CD4-positive, alpha-beta T cell treated with Interleukin-21 for 1 hour (primary cell): ENCODE measurements around the gene MAPRE2.

Source experiments
- DNase-seq: peaks from one replicate; pipeline ENCODE4 v3.0.0-alpha.2; 2020

Gene MAPRE2

GRCh38 chr18:35063875-35064690 lies 22.9 kb downstream of the MAPRE2 start:
- no peak for DNase-seq

- no peak for DNase-seq
These were observed 26.2 kb downstream of the MAPRE2 start for GRCh38 chr18:35067454-35067853.

GRCh38 chr18:35071819-35072247 lies 30.6 kb downstream of the MAPRE2 start:
- no peak for DNase-seq

- DNase-seq = no peak
These were observed 31.4 kb downstream of the MAPRE2 start for GRCh38 chr18:35072616-35073015.

GRCh38 chr18:35073186-35074105 lies 32.2 kb downstream of the MAPRE2 start:
- no peak for DNase-seq

- no peak for DNase-seq
These were observed 33.4 kb downstream of the MAPRE2 start for GRCh38 chr18:35074581-35074980.

GRCh38 chr18:35075132-35075531 lies 33.9 kb downstream of the MAPRE2 start:
- no peak for DNase-seq

GRCh38 chr18:35076135-35076924 lies 35.1 kb downstream of the MAPRE2 start:
- no peak for DNase-seq

GRCh38 chr18:35077937-35078336 lies 36.7 kb downstream of the MAPRE2 start:
- no peak for DNase-seq

GRCh38 chr18:35080058-35080457 lies 38.8 kb downstream of the MAPRE2 start:
- no peak for DNase-seq

GRCh38 chr18:35083174-35083712 lies 42.0 kb downstream of the MAPRE2 start:
- DNase-seq = no peak

GRCh38 chr18:35084494-35085449 lies 43.6 kb downstream of the MAPRE2 start:
- no peak for DNase-seq

- no peak for DNase-seq
These were observed 44.5 kb downstream of the MAPRE2 start for GRCh38 chr18:35085450-35086380.

GRCh38 chr18:35086704-35087103 lies 45.5 kb downstream of the MAPRE2 start:
- no peak for DNase-seq

GRCh38 chr18:35087726-35088125 lies 46.5 kb downstream of the MAPRE2 start:
- DNase-seq = no peak

GRCh38 chr18:35088921-35089320 lies 47.7 kb downstream of the MAPRE2 start:
- DNase-seq = no peak

GRCh38 chr18:35089382-35089781 lies 48.2 kb downstream of the MAPRE2 start:
- DNase-seq = no peak

- DNase-seq = no peak
These were observed 48.8 kb downstream of the MAPRE2 start for GRCh38 chr18:35089891-35090550.

GRCh38 chr18:35091841-35092240 lies 50.6 kb downstream of the MAPRE2 start:
- DNase-seq = no peak
